Inflammatory macrophage treated with lipopolysaccharide for 1 hour (primary cell): Measurements from ENCODE around the gene PTPN4.
A peak's percentile ranks its signal among the peaks of the same experiment; 100 is the strongest.

Source experiments
- DNase-seq, 2 donors: peaks; one replicate each; pipeline ENCODE4 v3.0.0-alpha.2; 2020 to 2022

Gene PTPN4

GRCh38 chr2:119732601-119733164 lies 27.0 kb upstream of the PTPN4 start:
- no peak for DNase-seq

DNA sequence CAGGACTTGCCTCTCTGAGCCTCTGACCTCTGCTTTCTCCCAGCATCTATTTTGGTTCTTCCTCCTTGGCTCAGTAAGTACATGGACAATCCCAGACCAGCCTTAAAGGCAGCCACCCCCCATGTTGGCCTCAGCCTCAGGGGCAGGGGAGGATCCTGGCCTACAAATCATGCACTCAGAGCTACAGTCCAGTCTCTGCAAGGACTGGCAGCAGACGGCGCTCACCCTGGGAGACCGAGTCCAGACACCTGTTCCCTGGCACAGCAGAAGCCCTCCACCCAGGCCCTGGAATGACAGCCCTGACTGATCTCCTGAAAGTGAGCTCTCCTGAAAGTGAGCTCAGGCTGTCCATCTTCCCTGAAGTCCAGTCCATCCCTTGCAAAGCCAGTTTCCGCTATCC lies 25.7 kb upstream of the PTPN4 start:
- DNase-seq: no peak

- DNase-seq: no peak
Measured at GRCh38 chr2:119735565-119735964, 24.2 kb upstream of the PTPN4 start.

DNA sequence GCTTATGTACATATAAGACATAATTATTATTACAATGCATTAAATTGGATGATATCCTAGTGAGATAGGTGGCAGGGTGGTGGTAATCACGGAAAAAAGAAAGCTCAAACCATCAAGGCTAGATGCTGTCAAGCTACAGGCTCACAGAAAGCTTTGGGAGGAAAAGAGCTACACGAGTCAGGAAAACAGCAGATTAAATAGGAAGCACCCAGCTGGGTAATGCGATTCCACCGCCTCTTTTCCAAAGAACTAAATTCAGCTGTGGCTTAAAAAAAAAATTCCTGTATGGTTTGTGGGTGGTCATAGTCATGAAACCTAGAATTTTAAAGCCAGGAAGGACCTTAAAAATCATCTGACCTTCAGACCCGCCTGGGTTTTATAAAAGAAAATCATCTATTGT lies 23.7 kb upstream of the PTPN4 start:
- DNase-seq: no peak

DNA sequence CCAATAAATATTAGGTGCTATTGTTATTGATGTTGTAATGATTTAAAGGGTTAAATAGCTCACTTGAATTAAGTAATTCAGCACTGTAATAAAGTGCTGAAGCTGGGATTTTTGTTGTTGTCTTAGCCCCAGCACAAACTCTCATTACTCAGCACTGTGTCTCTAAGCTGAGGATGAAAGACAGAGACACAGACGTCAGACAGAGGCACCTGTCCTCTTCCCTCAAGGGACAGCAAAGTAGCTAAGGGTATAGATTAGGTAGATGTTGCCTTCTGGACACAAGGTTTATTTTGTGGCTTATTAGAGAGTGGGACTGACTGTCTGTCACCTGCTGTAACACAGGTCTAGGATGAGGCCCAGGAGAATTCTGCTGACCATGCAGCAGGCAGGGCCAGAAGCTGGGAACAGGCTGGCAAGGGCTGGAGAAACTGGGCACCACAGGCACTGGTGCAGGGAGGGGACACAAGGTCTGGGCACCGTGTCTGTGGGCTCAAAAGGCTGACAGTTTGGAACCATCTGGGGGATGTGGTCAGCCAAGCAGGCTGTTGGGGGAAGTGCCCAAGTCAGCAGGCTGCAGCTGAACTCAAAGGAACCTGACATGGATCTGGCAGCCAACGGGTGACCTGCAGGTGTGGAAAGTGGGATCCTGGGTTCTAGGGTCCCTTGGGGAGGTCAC lies 20.0 kb upstream of the PTPN4 start:
- DNase-seq: no peak

- DNase-seq: no peak
Measured at GRCh38 chr2:119741001-119741400, 18.7 kb upstream of the PTPN4 start.

GRCh38 chr2:119741868-119742267 lies 17.9 kb upstream of the PTPN4 start:
- DNase-seq: no peak

DNA sequence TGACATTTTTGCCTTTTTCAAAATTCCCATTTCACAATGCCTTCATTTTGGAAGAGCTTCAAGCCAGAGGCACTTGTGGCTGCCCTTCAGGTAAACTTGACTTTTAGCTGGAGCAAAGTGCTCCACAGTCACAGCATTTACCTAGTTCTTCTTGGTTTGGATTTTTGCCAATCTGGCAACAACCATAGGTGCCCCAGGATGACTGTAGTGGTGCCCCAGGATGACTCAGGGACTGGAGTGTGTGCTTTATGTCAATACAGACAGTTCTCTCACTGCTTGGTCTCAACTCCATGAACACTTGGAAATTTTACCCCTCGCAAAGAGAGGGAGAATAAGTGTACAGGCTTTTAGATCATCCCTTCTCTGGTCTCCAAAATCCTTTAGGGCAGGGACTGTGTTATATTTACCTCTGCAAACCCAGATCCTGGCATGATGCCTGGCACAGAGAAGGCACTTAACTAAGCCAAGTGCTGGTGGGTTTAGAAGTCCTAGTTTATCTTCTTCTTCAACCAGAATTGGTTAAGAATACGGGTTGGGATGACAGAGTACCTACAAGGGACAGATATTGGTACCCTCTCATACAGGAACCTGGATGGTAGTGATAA lies 15.3 kb upstream of the PTPN4 start:
- DNase-seq: no peak

DNA sequence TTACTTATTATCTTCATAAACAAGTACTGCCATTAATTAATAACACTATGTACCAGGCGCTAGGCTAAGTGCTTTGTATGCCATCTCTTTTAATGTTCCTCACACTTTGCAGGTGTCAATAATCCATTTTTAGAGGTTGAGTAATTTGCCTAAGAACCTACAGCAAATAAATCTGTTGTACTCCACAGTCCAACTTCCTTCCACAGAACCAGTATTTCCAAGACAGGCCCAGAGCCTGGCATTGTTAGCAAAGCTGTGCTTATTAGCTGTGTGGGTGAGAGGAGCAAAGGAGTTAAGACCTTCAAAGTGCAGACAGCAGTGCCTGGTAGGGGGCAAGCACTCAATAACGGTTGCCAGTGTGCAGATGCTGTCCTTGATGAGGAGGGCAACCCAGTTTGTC lies 14.2 kb upstream of the PTPN4 start:
- no peak for DNase-seq

DNA sequence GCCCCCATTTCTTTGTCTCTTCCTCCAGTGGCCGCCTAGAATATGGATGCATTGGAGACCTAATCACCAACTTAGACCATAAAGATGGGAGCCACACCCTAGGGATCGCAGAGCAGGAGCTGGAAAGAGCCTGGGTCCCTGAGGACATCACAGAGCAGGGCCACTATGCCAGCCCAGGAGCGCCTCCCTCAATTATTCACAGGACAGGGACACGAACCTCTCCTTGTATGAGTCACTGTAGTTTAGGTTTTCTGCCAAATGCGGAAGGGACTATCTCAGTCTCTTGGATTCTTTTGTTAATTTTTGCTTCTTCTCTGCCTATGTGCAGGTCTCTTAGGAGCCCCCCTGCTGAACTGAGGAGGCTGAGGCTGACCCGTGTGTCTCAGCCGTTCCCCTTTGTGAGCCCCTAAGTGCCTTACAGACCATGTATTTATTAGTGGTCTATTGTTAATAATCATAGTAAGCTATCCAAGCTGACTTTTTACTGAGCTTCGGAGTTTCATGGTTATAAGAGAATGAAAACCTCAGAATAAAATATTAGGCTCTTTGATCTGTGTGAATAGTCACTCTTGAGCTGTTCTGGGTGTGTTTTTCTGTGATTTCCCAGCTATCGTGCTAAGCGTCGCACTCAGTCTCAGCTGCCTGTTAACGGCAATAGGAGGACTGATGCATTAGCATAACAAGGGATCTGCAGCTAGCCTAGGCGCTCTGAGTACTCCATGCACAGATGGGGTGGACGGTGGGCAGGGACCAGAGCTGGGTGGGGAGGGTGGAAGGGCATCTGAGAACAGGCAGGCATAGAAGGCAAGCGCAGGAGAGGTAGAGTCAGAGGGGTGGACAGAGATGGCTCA lies 12.7 kb upstream of the PTPN4 start:
- no peak for DNase-seq

GRCh38 chr2:119748135-119748534 lies 11.6 kb upstream of the PTPN4 start:
- DNase-seq: no peak

DNA sequence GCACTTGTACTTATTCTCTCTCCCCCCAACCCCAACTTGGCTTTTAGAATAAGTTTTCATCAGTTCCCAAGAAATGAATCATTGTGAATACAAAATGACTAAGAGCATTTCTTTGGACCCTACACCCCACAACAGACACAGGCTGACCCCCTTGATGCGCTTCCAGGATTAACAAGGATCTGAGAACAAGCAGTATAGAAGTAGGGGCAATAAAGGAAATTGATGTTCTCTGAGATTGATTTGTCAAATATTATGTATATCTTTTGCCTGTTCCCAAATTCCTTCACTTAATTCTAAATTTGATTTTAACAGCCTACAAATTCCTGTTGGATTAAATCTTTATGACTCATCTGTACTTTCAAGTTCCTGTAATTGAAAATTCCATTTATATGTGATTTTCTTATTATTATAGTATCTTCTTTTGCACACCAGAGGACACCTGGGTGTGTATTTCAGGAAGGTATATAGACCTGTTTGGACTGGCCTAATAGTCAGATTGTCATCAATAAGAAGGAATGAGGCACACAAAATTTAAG lies 10.2 kb upstream of the PTPN4 start:
- no peak for DNase-seq

GRCh38 chr2:119751706-119752105 lies 8.0 kb upstream of the PTPN4 start:
- DNase-seq: no peak

GRCh38 chr2:119753041-119753929 lies 6.4 kb upstream of the PTPN4 start:
- peak; percentile 36 to 62 for DNase-seq

- DNase-seq: peak; percentile 54 to 75
Measured at GRCh38 chr2:119753930-119754321, 5.8 kb upstream of the PTPN4 start.

- no peak for DNase-seq
Measured at GRCh38 chr2:119755906-119756305, 3.8 kb upstream of the PTPN4 start.

GRCh38 chr2:119756837-119757236 lies 2.9 kb upstream of the PTPN4 start:
- peak; percentile 31 to 62 for DNase-seq

DNA sequence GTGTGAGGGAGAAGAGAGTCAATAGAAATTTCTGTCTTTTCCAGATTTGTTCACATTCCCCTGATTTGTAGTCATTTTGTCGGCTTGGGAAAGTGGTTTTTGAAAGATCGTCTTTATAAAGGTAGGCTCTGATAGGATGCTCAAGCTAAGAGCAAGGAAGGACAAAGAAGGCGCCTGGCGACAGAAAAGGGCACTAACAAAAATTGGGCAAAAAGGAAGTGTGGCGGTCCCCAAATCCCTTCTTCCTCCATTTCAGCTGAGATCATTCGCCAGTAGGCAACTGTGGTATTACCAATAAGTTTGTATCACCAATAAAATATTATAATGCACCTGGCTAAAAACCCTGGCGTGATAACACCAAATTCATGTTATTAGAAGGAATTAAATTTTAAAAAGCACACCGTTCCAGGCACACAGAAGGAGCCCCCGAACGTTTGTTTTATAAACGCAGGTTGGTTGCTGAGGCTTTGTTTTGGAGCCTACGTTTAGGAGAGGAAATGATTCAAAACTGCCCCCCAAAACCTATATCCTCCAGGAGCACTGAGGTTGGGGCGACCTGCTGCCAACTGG lies 756 bp upstream of the PTPN4 start:
- DNase-seq: no peak

DNA sequence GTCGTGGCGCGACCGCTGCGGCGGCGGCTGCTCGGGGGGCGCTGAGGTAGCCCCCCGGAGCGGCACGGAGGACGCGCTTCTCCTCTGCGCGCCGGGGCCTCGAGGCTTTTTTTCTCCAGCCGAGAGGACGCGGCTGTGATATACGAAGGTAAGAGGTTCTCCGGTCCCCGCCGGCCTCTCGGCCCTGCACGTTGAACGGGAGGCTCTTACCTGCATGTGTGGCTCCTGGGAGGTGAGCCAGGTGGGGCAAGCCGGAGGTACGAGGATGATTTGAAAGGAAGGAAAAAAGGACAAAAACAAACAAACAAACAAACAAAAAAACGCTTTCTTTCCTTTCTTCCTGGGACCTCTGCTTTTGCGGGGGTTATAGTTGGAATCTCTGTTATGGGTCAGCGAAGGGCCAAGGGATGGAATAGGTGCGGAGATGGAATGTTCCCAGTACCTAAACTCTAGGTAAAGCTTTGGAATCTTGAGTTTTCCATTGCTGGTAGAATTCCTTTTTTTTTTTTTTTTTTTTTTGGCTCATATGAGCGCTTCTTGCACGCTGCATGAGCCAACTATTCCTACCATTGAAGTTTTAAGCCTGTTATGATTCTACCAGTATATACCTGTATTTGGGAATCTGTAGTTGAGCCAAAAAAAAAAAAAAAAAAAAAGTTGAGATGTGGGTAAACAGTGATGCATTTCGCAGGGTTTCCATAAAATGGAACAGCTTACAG lies 674 bp downstream of the PTPN4 start:
- no peak for DNase-seq

DNA sequence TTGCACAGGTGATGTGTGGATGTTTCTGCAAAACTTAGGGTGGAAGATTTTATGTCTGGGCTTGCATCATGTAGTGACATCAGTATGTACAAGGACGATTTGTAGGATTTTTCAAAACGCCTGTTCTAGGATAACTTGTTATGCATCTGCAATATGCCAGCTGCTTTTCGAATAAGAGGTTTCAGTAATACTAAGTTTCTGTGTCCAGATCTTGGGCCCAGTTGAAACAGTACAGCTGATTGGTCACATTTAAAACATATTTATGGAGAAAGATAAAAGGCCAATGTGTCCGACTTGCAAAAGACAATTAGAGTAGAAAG lies 1.2 kb downstream of the PTPN4 start:
- no peak for DNase-seq

GRCh38 chr2:119764832-119765231 lies 5.1 kb downstream of the PTPN4 start:
- DNase-seq: no peak
